ENCODE measurements around the gene NKAPD1. TPM values are rescaled to one million over a fixed set of nuclear protein-coding genes. Genes with fewer than 3 reads are reported as not detected.

NKAPD1 gene
- polyA plus RNA-seq, 1 experiment: 23.2 TPM

GRCh38 chr11:112097734-112098528 is 23.8 kb downstream of the NKAPD1 start:
- no peak overlapping the region for H3K27ac ChIP-seq (ENCODE audit: low read depth, low read length)
- DNase-seq (ENCODE audit: low read depth, low spot score): no peak
- no peak for TF ChIP-seq CTCF (IDR thresholded peaks at IDR 0.05; ENCODE audit: low read depth, low read length)
- H3K27me3 ChIP-seq (ENCODE audit: control insufficient read depth, insufficient read depth, low read length): no peaks in the 10 kb centered on the region
- H3K4me3 ChIP-seq (ENCODE audit: low read depth, low read length): no peak overlapping the region
- CTCF ChIA-PET: interaction anchor here (1.5 to 6.1 kb wide), 3 partner anchors 15 to 183 kb away, joined by 4 to 67 read pairs (median 6); no protein-coding TSS in a partner anchor
- POLR2A ChIA-PET: no interaction called here
- H3K9me3 ChIP-seq (ENCODE audit: control insufficient read depth, insufficient read depth, low read length): no peaks in the 10 kb centered on the region

GRCh38 chr11:112100462-112100861 is 26.4 kb downstream of the NKAPD1 start:
- H3K27me3 ChIP-seq (ENCODE audit: control insufficient read depth, insufficient read depth, low read length): no peaks in the 10 kb centered on the region
- POLR2A ChIA-PET: interaction anchor here (1.7 kb wide), 1 partner anchor 57 kb away, joined by 11 read pairs; no protein-coding TSS in a partner anchor
- no peak for TF ChIP-seq CTCF (IDR thresholded peaks at IDR 0.05; ENCODE audit: low read depth, low read length)
- H3K27ac ChIP-seq (ENCODE audit: low read depth, low read length): peak overlapping the region; percentile 78
- CTCF ChIA-PET: interaction anchor here (0.5 to 6.1 kb wide), 4 partner anchors 12 to 181 kb away, joined by 3 to 67 read pairs (median 4); no protein-coding TSS in a partner anchor
- H3K4me3 ChIP-seq (ENCODE audit: low read depth, low read length): no peak overlapping the region
- no peaks in the 10 kb centered on the region for H3K9me3 ChIP-seq (ENCODE audit: control insufficient read depth, insufficient read depth, low read length)
- DNase-seq (ENCODE audit: low read depth, low spot score): peak; percentile 45

- H3K27ac ChIP-seq (ENCODE audit: low read depth, low read length): no peak overlapping the region
- TF ChIP-seq CTCF (IDR thresholded peaks at IDR 0.05; ENCODE audit: low read depth, low read length): no peak
- H3K9me3 ChIP-seq (ENCODE audit: control insufficient read depth, insufficient read depth, low read length): no peaks in the 10 kb centered on the region
- no peak overlapping the region for H3K4me3 ChIP-seq (ENCODE audit: low read depth, low read length)
- POLR2A ChIA-PET: no interaction called here
- no peaks in the 10 kb centered on the region for H3K27me3 ChIP-seq (ENCODE audit: control insufficient read depth, insufficient read depth, low read length)
- CTCF ChIA-PET: interaction anchor here (0.5 to 6.1 kb wide), 6 partner anchors 9 to 226 kb away, joined by 3 to 67 read pairs (median 4); partner anchors contain the start of gene BCO2
- no peak for DNase-seq (ENCODE audit: low read depth, low spot score)
Measured at GRCh38 chr11:112103446-112103845, 29.3 kb downstream of the NKAPD1 start.

DNA sequence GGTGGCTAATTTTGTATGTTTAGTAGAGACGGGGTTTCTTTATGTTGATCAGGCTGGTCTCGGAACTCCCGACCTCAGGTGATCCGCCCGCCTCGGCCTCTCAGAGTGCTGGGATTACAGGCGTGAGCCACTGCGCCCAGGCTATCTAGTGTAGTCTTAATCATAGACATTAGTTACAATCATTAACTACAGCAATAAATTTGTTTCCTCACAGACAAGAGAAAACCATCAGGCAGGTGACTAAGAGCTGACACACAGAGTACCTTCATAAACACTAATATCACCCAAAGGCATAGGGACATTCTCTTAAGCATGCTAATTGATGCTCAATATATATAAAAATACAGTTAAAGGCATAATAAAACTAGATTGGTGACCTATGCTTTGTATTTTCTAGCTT is 32.0 kb downstream of the NKAPD1 start:
- Histone ChIP-seq H3K27me3 (ENCODE audit: control insufficient read depth, insufficient read depth, low read length) (no peaks in the 10 kb centered on the region), H3K27ac (ENCODE audit: low read depth, low read length) (no peak overlapping the region), H3K9me3 (ENCODE audit: control insufficient read depth, insufficient read depth, low read length) (no peaks in the 10 kb centered on the region), H3K4me3 (ENCODE audit: low read depth, low read length) (no peak overlapping the region)
- POLR2A ChIA-PET: no interaction called here
- no peak for DNase-seq (ENCODE audit: low read depth, low spot score)
- CTCF ChIA-PET: interaction anchor here (0.6 to 1.2 kb wide), 2 partner anchors 14 to 174 kb away, joined by 3 to 5 read pairs; no protein-coding TSS in a partner anchor
- no peak for TF ChIP-seq CTCF (IDR thresholded peaks at IDR 0.05; ENCODE audit: low read depth, low read length)

All from AG04450 (cell line).